NCI-H524 treated with DMSO at 0.1 percent for 48 hours (cell line): Measurements from ENCODE around the gene TPI1.
A peak's percentile ranks its signal among the peaks of the same experiment; 100 is the strongest.

Source experiments
- DNase-seq: peaks from one replicate; lab custom pipeline; 2025; lab: John Stamatoyannopoulos, UW

Gene TPI1

GRCh38 chr12:6867413-6868210 is at the start of gene TPI1:
TPI1 (plus strand) TSS chr12:6867531; CDS start chr12:6867567, 36 bp downstream.
- no peak for DNase-seq

- no peak for DNase-seq
These were observed 49.6 kb upstream of the TPI1 start for GRCh38 chr12:6817662-6818157.

- no peak for DNase-seq
These were observed 49.1 kb upstream of the TPI1 start for GRCh38 chr12:6818222-6818621.

GRCh38 chr12:6818645-6819044 is 48.7 kb upstream of the TPI1 start:
- DNase-seq, result no peak

GRCh38 chr12:6819106-6820030 is 48.0 kb upstream of the TPI1 start:
- no peak for DNase-seq

GRCh38 chr12:6820166-6820565 is 47.2 kb upstream of the TPI1 start:
- no peak for DNase-seq

GRCh38 chr12:6821591-6822425 is 45.5 kb upstream of the TPI1 start, which contains the start of gene GPR162:
GPR162 (plus strand) TSS chr12:6821821; CDS start chr12:6823899, 2,078 bp downstream.
- DNase-seq, result no peak

GRCh38 chr12:6822426-6823135 is 44.8 kb upstream of the TPI1 start:
- no peak for DNase-seq

- no peak for DNase-seq
These were observed 43.9 kb upstream of the TPI1 start for GRCh38 chr12:6823182-6824084.

- DNase-seq, result no peak
These were observed 43.1 kb upstream of the TPI1 start for GRCh38 chr12:6824085-6824775.

GRCh38 chr12:6824901-6825381 is 42.4 kb upstream of the TPI1 start:
- no peak for DNase-seq

- peak; percentile 53 for DNase-seq
These were observed 41.8 kb upstream of the TPI1 start for GRCh38 chr12:6825398-6826124.

GRCh38 chr12:6826125-6826733 is 41.1 kb upstream of the TPI1 start:
- DNase-seq, result no peak

- DNase-seq, result no peak
These were observed 40.4 kb upstream of the TPI1 start for GRCh38 chr12:6826734-6827436.

GRCh38 chr12:6827437-6827911 is 39.9 kb upstream of the TPI1 start:
- peak; percentile 42 for DNase-seq

- DNase-seq, result no peak
These were observed 39.1 kb upstream of the TPI1 start, which contains the start of gene P3H3 for GRCh38 chr12:6827982-6828780. P3H3 (plus strand) TSS chr12:6828407; CDS start chr12:6828441, 34 bp downstream.
